Right atrium auricular region (tissue), 2 donors: Measurements from ENCODE around the gene CENPT. TPM values are rescaled to one million over a fixed set of nuclear protein-coding genes. Genes with fewer than 3 reads are reported as not detected.

Experiments
- DNase-seq: peaks from one replicate; pipeline ENCODE4 v3.0.0-alpha.2; 2019; ENCODE audit warnings: low spot score
- H3K27ac ChIP-seq, 2 donors: fragments of 200-600 bp; sonication (generic); 1 replicate in 1 of 2; 2 replicates in 1 of 2; pipeline ENCODE4 v1.5.1; 2016 to 2019
- H3K27me3 ChIP-seq, 2 donors: fragments of 200-600 bp; sonication (generic); one replicate each; pipeline versions ENCODE4 v1.5.1 to v1.6.0; 2017 to 2019
- H3K36me3 ChIP-seq: fragments of 200-600 bp; sonication (generic); one replicate; pipeline ENCODE4 v1.5.1; 2016
- H3K4me1 ChIP-seq, 2 donors: fragments of 200-600 bp; sonication (generic); one replicate each; pipeline versions ENCODE4 v1.5.1 to v1.6.0; 2017 to 2019
- H3K4me3 ChIP-seq, 2 donors: fragments of 200-600 bp; sonication (generic); 1 replicate in 1 of 2; 2 replicates in 1 of 2; pipeline ENCODE4 v1.5.1; 2017 to 2019; ENCODE audit warnings: mild to moderate bottlenecking in 1 of 2, moderate library complexity in 1 of 2
- H3K9me3 ChIP-seq, 2 donors: fragments of 200-600 bp; sonication (generic); one replicate each; pipeline ENCODE4 v1.5.1; 2019
- CTCF ChIP-seq, 2 donors: fragments of 200-600 bp; sonication (generic); IDR thresholded peaks; one replicate each; pipeline ENCODE4 v1.5.1; 2019; ENCODE audit warnings: antibody characterized with exemption in 2 of 2
- total RNA-seq, 2 donors: library from RNA; depleted of rRNA; stranded (reverse); fragments of >200 nt; gene quantifications; one replicate each; pipeline ENCODE4 v1.1.0, GENCODE V29; 2016

The CENPT gene
- total RNA-seq, 2 donors from 2014 or later, result 8.7 to 19.1 TPM

GRCh38 chr16:67892375-67892774, 44.9 kb upstream of the CENPT start:
- no peak for DNase-seq
- peak overlapping the region in 1 of 2 donors; percentile 99 for H3K4me3 ChIP-seq
- no peak for TF ChIP-seq CTCF (IDR thresholded peaks at IDR 0.05)
- no peaks in the 10 kb centered on the region for H3K27me3 ChIP-seq
- H3K36me3 ChIP-seq, result no peaks in the 10 kb centered on the region
- no peaks in the 10 kb centered on the region for H3K9me3 ChIP-seq
- peak overlapping the region; percentile 75 to 97 for H3K27ac ChIP-seq
- H3K4me1 ChIP-seq, result peaks cover 0 to 36% of the 10 kb centered on the region in 2 donors

- TF ChIP-seq CTCF (IDR thresholded peaks at IDR 0.05), result no peak
- H3K9me3 ChIP-seq, result no peaks in the 10 kb centered on the region
- H3K4me3 ChIP-seq, result no peak overlapping the region
- no peak overlapping the region for H3K27ac ChIP-seq
- DNase-seq, result no peak
- peaks cover 9% of the 10 kb centered on the region for H3K36me3 ChIP-seq
- H3K27me3 ChIP-seq, result no peaks in the 10 kb centered on the region
- H3K4me1 ChIP-seq, result peaks cover 0 to 21% of the 10 kb centered on the region in 2 donors
Observed at GRCh38 chr16:67888331-67888730, 40.8 kb upstream of the CENPT start.

DNA sequence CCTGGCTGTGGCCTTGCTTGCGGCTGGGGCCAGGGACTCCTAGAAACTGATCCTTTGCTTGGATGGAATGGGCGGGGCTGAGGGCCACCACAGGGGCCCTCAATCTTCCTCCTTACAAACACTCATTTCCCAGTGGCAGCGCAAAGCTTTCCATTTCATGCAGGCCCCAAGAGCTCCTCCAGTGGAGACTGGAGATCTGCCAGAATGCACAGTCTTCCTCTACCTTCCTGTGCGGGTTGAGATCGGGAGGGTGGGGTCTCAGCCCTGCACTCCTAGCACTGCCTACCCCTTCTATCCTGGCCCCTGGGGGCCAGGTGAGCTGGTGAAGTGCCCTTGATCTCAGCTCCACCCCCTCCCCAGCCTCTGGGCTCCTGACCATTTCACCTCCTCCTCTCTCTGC, 38.9 kb upstream of the CENPT start:
- peaks cover 0 to 37% of the 10 kb centered on the region in 2 donors for H3K4me1 ChIP-seq
- no peaks in the 10 kb centered on the region for H3K9me3 ChIP-seq
- no peak for DNase-seq
- peaks cover 28% of the 10 kb centered on the region for H3K36me3 ChIP-seq
- TF ChIP-seq CTCF (IDR thresholded peaks at IDR 0.05), result no peak
- no peaks in the 10 kb centered on the region for H3K27me3 ChIP-seq
- H3K4me3 ChIP-seq, result no peak overlapping the region
- no peak overlapping the region for H3K27ac ChIP-seq

GRCh38 chr16:67885976-67886375, 38.5 kb upstream of the CENPT start:
- no peak for DNase-seq
- H3K9me3 ChIP-seq, result no peaks in the 10 kb centered on the region
- H3K4me3 ChIP-seq, result no peak overlapping the region
- peaks cover 0 to 37% of the 10 kb centered on the region in 2 donors for H3K4me1 ChIP-seq
- H3K27ac ChIP-seq, result no peak overlapping the region
- no peaks in the 10 kb centered on the region for H3K27me3 ChIP-seq
- TF ChIP-seq CTCF (IDR thresholded peaks at IDR 0.05), result no peak
- peaks cover 32% of the 10 kb centered on the region for H3K36me3 ChIP-seq

DNA sequence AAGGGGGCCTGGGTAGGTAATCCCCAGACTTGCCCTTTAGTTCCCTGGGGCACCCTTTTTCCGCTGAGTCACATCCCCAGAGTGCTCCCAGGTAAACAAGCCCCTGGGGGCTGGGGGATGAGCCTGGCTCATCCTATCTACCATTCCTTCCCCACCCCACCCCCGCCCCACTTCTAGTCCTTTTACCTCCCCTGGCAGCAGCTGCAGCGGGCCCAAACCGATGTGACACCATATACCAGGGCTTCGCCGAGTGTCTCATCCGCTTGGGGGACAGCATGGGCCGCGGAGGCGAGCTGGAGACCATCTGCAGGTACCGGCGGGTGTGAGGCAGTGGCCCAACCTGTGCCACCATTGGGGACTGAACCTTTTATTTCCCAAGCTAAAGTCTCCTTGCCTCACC, 38.1 kb upstream of the CENPT start:
- H3K27me3 ChIP-seq, result no peaks in the 10 kb centered on the region
- peaks cover 0 to 37% of the 10 kb centered on the region in 2 donors for H3K4me1 ChIP-seq
- no peak overlapping the region for H3K4me3 ChIP-seq
- DNase-seq, result no peak
- peak overlapping the region; percentile 67 to 68 for H3K27ac ChIP-seq
- H3K9me3 ChIP-seq, result no peaks in the 10 kb centered on the region
- no peak for TF ChIP-seq CTCF (IDR thresholded peaks at IDR 0.05)
- peaks cover 37% of the 10 kb centered on the region for H3K36me3 ChIP-seq

DNA sequence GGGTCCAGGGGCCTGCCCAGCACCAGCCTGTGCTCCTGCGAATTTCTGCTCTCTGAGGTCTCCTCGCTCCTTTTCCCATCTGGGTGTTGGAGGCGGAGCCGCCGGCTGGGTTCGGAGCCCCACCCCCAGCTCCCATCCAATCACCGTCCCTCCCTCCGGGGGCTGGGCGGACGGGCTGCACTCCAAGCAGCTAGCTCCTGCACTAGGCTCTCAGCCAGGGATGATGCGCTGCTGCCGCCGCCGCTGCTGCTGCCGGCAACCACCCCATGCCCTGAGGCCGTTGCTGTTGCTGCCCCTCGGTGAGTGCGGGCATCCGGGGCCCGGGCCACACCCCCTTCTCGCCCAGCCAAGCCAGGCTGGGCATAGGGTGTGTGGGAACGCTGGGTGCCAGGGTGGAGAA, 37.2 kb upstream of the CENPT start, which contains the start of gene NRN1L:
Gene NRN1L (plus strand): TSS at position 202 of the 400 bp plus-strand sequence. CDS start 19 bp downstream, at position 221.
- H3K36me3 ChIP-seq, result peaks cover 45% of the 10 kb centered on the region
- DNase-seq, result peak; percentile 91
- peak within 1 kb of the TSS in 1 of 2 donors; percentile 5 for H3K4me3 ChIP-seq
- peaks cover 0 to 37% of the 10 kb centered on the region in 2 donors for H3K4me1 ChIP-seq
- no peaks in the 10 kb centered on the region for H3K9me3 ChIP-seq
- TF ChIP-seq CTCF (IDR thresholded peaks at IDR 0.05), result no peak
- peak within 1 kb of the TSS; percentile 67 to 68 for H3K27ac ChIP-seq
- H3K27me3 ChIP-seq, result no peaks in the 10 kb centered on the region
